Fibroblast of the aortic adventitia (primary cell): Measurements from ENCODE around the gene VWA7. TPM values are rescaled to one million over a fixed set of nuclear protein-coding genes. Genes with fewer than 3 reads are reported as not detected.
"Not testable (repeated sequence)": the region's sequence is repeated elsewhere in the genome, so short reads cannot be mapped to it uniquely, and the experiment has no call there.

Source experiments
- DNase-seq: peaks from one replicate; pipeline ENCODE4 v3.0.0-alpha.2; 2010; ENCODE audit warnings: low read depth
- H3K4me3 ChIP-seq: 2 replicates; pipeline ENCODE4 v1.5.1; 2011; ENCODE audit warnings: low read depth, mild to moderate bottlenecking, control low read depth, low read length, moderate library complexity
- total RNA-seq: library from RNA; depleted of rRNA; stranded (reverse); fragments of >200 nt; gene quantifications from 2 replicates; pipeline ENCODE4 v1.2.3, GENCODE V29; 2012; ENCODE audit warnings: low replicate concordance
- TF ChIP-seq, protein P1 (sequence below): IDR thresholded peaks from 2 replicates; pipeline ENCODE4 v1.5.1; 2011; ENCODE audit warnings: mild to moderate bottlenecking, low read length, control low read depth, inconsistent platforms; ENCODE audit not compliant: insufficient read depth

The VWA7 gene, protein sequence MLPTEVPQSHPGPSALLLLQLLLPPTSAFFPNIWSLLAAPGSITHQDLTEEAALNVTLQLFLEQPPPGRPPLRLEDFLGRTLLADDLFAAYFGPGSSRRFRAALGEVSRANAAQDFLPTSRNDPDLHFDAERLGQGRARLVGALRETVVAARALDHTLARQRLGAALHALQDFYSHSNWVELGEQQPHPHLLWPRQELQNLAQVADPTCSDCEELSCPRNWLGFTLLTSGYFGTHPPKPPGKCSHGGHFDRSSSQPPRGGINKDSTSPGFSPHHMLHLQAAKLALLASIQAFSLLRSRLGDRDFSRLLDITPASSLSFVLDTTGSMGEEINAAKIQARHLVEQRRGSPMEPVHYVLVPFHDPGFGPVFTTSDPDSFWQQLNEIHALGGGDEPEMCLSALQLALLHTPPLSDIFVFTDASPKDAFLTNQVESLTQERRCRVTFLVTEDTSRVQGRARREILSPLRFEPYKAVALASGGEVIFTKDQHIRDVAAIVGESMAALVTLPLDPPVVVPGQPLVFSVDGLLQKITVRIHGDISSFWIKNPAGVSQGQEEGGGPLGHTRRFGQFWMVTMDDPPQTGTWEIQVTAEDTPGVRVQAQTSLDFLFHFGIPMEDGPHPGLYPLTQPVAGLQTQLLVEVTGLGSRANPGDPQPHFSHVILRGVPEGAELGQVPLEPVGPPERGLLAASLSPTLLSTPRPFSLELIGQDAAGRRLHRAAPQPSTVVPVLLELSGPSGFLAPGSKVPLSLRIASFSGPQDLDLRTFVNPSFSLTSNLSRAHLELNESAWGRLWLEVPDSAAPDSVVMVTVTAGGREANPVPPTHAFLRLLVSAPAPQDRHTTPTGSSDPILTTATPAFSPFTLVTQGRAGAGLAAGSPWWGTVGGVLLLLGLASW
- total RNA-seq, result 0.36 and 0.90 TPM in 2 replicates

DNA sequence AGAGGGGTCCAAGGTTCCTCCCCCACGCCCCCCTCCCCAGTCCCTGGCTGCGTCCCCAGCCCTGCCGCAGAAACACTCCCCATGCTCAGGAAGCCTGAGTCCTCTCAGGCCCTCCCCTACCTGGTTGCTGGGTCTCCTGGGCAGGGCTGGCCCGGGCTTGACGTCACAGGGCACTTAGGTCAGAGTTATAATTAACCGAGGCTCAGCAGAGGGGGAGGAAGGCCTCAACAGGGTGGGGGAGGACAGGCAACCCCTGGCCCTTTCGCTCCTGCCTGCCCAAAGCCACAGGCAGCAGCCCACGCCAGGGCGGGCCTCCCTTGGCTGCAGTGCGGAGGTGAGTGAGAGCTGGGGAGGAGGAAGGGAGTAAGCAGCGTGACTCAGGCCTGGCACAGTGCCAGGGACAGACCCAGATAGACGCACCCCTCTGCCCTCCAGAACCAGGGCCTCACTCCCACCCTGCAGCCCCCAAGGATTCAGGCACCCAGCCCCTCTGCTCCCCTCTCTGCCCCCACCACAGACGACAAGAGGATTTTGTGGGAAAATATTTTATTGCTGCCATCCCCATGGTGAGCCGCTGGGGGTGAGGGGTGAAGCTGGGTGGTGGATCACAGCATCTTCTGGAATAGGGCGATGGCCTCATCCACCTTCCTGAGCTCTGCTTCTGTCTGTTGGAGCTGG, at the start of gene VWA7:
Gene VWA7 (minus strand): TSS at position 340 of the 678 bp plus-strand sequence. CDS start 549 bp downstream, outside the sequence.
- peak; percentile 73 for DNase-seq
- TF ChIP-seq, protein P1, sequence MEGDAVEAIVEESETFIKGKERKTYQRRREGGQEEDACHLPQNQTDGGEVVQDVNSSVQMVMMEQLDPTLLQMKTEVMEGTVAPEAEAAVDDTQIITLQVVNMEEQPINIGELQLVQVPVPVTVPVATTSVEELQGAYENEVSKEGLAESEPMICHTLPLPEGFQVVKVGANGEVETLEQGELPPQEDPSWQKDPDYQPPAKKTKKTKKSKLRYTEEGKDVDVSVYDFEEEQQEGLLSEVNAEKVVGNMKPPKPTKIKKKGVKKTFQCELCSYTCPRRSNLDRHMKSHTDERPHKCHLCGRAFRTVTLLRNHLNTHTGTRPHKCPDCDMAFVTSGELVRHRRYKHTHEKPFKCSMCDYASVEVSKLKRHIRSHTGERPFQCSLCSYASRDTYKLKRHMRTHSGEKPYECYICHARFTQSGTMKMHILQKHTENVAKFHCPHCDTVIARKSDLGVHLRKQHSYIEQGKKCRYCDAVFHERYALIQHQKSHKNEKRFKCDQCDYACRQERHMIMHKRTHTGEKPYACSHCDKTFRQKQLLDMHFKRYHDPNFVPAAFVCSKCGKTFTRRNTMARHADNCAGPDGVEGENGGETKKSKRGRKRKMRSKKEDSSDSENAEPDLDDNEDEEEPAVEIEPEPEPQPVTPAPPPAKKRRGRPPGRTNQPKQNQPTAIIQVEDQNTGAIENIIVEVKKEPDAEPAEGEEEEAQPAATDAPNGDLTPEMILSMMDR, result no peak
- H3K4me3 ChIP-seq, result no peak within 1 kb of the TSS

DNA sequence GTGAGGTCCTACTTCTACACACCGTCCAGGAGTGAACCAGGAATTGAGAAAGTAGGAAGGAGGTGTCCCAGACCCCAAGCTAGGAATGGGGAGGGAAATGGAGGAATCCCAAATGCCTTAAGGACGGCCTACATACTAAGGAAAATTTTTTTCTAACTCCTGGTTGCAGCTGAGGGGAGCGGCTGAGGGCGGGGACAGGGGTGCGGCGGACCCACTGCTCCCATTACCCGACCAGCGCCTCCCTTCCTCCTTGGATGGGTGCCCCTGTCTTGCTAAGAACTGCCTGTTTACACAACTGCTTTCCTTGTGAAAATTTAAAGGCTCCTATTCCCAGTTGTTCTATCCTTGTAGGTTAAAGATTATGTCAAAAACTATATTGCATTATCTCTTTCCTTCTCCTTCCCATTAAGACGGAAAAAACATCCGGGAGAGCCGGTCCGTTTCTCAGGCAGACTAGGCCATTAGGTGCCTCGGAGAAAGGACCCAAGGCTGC, 49.7 kb upstream of the VWA7 start:
- peak; percentile 96 for DNase-seq
- TF ChIP-seq, protein P1, result no peak
- H3K4me3 ChIP-seq, result peak overlapping the region; percentile 69

DNA sequence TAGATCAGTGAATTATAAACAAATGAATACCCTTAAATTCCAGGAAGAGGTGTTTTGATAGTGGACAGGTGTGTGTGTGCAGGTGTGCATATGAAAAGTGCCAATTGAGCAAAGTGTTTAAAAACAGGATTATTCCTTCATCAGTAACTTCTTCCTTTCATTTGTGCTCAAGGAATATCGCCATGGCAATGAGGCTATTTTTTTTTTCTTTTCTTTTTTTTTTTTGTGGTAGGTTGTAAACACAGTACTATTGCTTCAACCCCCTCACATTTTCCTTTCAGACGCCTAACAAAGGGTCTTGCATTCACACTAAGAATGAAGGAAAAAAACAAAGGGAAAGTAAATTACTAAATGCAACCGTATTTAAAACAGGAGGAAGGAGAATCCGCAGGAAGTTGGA, 48.4 kb upstream of the VWA7 start:
- no peak overlapping the region for H3K4me3 ChIP-seq
- TF ChIP-seq, protein P1, result no peak
- no peak for DNase-seq

DNA sequence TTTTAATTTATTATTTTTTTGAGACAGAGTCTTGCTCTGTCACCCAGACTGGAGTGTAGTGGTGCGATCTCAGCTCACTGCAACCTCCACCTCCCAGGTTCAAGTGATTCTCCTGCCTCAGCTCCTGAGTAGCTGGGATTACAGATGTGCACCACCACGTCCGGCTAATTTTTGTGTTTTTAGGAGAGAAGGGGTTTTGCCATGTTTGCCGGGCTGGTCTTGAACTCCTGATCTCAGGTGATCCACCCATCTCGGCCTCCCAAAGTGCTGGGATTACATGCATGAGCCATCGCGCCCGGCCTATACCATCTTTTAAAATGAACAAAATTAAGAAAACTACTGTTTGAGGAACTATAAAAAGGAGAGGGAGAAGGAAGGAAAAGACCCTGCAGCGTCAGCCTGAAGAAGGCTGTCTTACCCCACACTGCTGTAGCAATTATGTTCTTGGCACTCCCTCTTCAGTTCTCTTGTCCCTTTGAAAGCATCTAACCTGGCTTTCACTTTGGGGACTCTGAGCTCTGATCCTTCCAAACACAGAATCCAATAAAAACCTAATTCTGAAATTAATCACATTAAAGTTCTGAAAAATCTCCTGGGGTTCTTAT, 46.6 kb upstream of the VWA7 start:
- DNase-seq, H3K4me3 ChIP-seq: not testable (repeated sequence)

DNA sequence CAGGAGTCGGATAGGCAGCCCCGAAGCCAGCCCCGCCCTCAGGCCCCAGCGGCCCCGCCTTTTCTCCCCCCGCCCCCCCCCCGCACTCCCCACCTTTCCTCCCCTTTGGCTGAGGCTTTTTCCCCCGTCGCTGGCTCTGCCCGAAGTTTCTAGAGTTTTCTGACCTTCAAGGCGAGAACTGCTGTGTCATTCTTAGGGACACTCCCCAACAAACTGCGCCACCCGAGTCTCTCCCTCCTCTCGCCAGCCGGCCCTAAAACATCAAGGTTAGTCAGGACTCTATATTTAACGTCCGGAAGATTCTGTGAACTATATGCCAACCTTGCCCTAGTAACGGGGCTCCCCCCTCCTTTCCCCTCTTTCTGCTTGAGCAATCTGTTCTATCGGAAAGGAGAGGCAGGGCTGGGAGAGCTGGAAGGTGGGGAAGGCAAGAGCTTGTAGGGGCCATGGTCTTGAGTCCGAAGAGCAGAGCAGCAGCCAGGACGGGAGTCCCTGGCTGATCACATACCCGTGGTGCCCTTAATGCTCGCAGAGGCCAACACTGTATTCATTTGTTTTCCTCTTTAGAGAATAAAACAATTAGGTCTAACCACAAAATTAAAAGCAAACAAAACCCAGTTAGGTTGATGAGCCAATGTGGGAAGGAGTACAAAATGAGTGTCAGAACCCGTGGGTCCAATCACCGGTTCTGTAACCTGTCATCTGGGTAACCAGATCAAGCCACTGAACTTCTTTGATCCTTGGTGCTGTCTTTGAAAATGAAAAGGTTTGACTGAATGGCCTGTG, 45.1 kb upstream of the VWA7 start:
- TF ChIP-seq, protein P1, result no peak
- peak overlapping the region; percentile 68 for H3K4me3 ChIP-seq
- peak; percentile 93 for DNase-seq

DNA sequence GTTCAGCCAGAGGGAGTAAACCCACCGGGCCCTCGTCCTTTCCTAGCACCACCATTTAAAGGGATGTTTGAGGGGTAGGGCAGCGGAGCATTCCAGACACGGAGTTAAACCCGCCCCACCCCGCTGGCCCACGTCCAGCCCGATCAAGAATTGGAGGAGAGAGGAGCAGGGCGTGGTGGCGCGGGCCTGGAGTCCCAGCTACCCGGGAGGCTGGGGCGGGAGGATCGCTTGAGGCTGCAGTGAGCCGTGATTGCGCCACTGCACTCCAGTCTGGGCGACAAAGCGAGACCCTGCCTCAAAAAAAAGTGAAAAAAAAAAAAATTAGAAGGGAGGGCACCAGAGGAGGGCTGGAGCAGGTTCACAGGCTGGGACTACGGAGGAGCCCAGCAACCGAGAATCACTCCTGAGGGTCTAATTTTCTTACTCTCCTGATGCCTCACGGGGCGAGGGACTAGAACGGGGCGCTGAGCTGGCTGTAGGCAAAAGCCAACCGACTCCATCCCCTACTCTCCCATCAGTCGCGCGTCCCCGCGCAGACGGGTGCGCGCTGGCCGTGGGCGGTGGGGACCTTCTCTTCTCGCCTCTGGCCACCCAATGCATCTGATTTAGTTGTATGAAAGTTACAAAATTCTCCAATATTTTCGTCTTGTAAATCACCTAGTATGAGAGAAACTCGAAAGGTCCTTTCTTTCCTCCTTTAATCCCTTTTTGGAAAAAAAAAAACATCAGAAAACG, 44.3 kb upstream of the VWA7 start:
- DNase-seq, result no peak
- TF ChIP-seq, protein P1, result no peak
- H3K4me3 ChIP-seq, result peak overlapping the region; percentile 68

DNA sequence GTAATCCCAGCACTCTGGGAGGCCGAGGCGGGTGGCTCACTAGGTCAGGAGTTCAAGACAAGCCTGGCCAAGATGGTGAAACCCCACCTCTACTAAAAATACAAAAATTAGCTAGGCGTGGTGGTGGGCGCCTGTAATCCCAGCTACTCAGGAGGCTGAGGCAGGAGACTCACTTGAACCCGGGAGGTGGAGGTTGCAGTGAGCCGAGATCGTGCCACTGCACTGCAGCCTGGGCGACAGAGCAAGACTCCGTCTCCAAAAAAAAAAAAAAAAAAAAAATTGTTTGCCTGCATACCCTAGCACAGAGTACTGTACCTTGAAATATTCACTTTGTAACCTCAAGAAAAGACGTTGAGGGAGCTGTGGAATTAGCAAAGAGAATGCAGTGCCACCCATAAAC, 43.3 kb upstream of the VWA7 start:
- not testable (repeated sequence) for H3K4me3 ChIP-seq, DNase-seq
